Testis (tissue), 2 donors: ENCODE data around the gene A2M.

Experiments
- POLR2A ChIP-seq: fragments of 450-650 bp; IDR thresholded peaks from one replicate; pipeline ENCODE4 v1.6.1; 2017; ENCODE audit warnings: antibody characterized with exemption, mild to moderate bottlenecking, moderate library complexity
- TF ChIP-seq, protein P1 (sequence below), 3 experiments: fragments of 450-650 bp in 2 of 3; fragments of 200-600 bp in 1 of 3; sonication (generic) in 1 of 3; IDR thresholded peaks; one replicate each; pipeline ENCODE4 v1.5.1; 2016 to 2019; ENCODE audit warnings: antibody characterized with exemption in 3 of 3, mild to moderate bottlenecking in 2 of 3, moderate library complexity in 1 of 3

DNA sequence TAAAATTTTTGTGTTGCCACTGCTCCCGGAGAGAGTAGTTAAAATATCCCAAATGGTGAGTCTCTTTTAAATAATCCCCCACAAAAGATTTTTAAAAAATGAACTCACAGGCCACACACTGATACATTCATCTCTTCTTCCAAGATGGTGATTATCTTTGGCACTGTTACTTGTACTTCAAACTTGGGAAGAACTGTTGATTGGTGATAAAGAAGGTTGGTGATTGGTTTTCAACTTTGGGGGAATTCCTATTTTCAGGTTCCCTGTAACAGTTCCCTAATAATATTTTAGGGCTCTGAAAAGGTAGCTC is 6.6 kb downstream of the A2M start:
- TF ChIP-seq POLR2A: no peak
- TF ChIP-seq, protein P1, sequence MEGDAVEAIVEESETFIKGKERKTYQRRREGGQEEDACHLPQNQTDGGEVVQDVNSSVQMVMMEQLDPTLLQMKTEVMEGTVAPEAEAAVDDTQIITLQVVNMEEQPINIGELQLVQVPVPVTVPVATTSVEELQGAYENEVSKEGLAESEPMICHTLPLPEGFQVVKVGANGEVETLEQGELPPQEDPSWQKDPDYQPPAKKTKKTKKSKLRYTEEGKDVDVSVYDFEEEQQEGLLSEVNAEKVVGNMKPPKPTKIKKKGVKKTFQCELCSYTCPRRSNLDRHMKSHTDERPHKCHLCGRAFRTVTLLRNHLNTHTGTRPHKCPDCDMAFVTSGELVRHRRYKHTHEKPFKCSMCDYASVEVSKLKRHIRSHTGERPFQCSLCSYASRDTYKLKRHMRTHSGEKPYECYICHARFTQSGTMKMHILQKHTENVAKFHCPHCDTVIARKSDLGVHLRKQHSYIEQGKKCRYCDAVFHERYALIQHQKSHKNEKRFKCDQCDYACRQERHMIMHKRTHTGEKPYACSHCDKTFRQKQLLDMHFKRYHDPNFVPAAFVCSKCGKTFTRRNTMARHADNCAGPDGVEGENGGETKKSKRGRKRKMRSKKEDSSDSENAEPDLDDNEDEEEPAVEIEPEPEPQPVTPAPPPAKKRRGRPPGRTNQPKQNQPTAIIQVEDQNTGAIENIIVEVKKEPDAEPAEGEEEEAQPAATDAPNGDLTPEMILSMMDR (IDR thresholded peaks at IDR 0.05): no peak
